ENCODE data around the gene KRT81. TPM values are rescaled to one million over a fixed set of nuclear protein-coding genes. Genes with fewer than 3 reads are reported as not detected.
A peak's percentile ranks its signal among the peaks of the same experiment; 100 is the strongest.
"Not testable (repeated sequence)": the region's sequence is repeated elsewhere in the genome, so short reads cannot be mapped to it uniquely, and the experiment has no call there.

The KRT81 gene
- polyA plus RNA-seq, 1 experiment, result 2.3 TPM

- H3K9me3 ChIP-seq (ENCODE audit: control insufficient read depth, insufficient read depth, low read length), result no peaks in the 10 kb centered on the region; the same call in 1 of the 2 replicates
- CTCF ChIA-PET, result interaction anchor here (1.3 kb wide), 1 partner anchor 13 kb away, joined by 5 read pairs; no protein-coding TSS in a partner anchor
- H3K27me3 ChIP-seq (ENCODE audit: control insufficient read depth, insufficient read depth, low read length), result peaks cover 45% of the 10 kb centered on the region
- H3K4me3 ChIP-seq (ENCODE audit: low read depth, low read length), result no peak overlapping the region
- no peak overlapping the region for H3K27ac ChIP-seq (ENCODE audit: low read depth, low read length)
- TF ChIP-seq, protein P1, sequence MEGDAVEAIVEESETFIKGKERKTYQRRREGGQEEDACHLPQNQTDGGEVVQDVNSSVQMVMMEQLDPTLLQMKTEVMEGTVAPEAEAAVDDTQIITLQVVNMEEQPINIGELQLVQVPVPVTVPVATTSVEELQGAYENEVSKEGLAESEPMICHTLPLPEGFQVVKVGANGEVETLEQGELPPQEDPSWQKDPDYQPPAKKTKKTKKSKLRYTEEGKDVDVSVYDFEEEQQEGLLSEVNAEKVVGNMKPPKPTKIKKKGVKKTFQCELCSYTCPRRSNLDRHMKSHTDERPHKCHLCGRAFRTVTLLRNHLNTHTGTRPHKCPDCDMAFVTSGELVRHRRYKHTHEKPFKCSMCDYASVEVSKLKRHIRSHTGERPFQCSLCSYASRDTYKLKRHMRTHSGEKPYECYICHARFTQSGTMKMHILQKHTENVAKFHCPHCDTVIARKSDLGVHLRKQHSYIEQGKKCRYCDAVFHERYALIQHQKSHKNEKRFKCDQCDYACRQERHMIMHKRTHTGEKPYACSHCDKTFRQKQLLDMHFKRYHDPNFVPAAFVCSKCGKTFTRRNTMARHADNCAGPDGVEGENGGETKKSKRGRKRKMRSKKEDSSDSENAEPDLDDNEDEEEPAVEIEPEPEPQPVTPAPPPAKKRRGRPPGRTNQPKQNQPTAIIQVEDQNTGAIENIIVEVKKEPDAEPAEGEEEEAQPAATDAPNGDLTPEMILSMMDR (IDR thresholded peaks at IDR 0.05; ENCODE audit: low read depth, low read length), result no peak
- POLR2A ChIA-PET, result no interaction called here
- DNase-seq (ENCODE audit: low read depth, low spot score), result no peak
These were observed 38.5 kb downstream of the KRT81 start for GRCh38 chr12:52252728-52253343.

GRCh38 chr12:52252175-52252615, 39.1 kb downstream of the KRT81 start:
- DNase-seq (ENCODE audit: low read depth, low spot score); H3K9me3 ChIP-seq (ENCODE audit: control insufficient read depth, insufficient read depth, low read length); H3K4me3 ChIP-seq (ENCODE audit: low read depth, low read length); POLR2A ChIA-PET; H3K27ac ChIP-seq (ENCODE audit: low read depth, low read length): not testable (repeated sequence)
- TF ChIP-seq, protein P1 (IDR thresholded peaks at IDR 0.05; ENCODE audit: low read depth, low read length), result peak; percentile 16; the same call in 1 of the 2 replicates
- peaks cover 39% of the 10 kb centered on the region for H3K27me3 ChIP-seq (ENCODE audit: control insufficient read depth, insufficient read depth, low read length)
- CTCF ChIA-PET, result interaction anchor here (1.3 to 2.4 kb wide), 2 partner anchors 14 to 27 kb away, joined by 5 to 15 read pairs; no protein-coding TSS in a partner anchor

- H3K27me3 ChIP-seq (ENCODE audit: control insufficient read depth, insufficient read depth, low read length), result peaks cover 34% of the 10 kb centered on the region
- TF ChIP-seq, protein P1 (IDR thresholded peaks at IDR 0.05; ENCODE audit: low read depth, low read length), result no peak
- no peak for DNase-seq (ENCODE audit: low read depth, low spot score)
- no peaks in the 10 kb centered on the region; the same call in 1 of the 2 replicates for H3K9me3 ChIP-seq (ENCODE audit: control insufficient read depth, insufficient read depth, low read length)
- ChIA-PET CTCF (interaction anchor here (0.9 to 2.4 kb wide), 4 partner anchors 14 to 95 kb away, joined by 3 to 15 read pairs (median 4); no protein-coding TSS in a partner anchor), POLR2A (no interaction called here)
- H3K27ac ChIP-seq (ENCODE audit: low read depth, low read length), result no peak overlapping the region
- no peak overlapping the region for H3K4me3 ChIP-seq (ENCODE audit: low read depth, low read length)
These were observed 39.8 kb downstream of the KRT81 start for GRCh38 chr12:52251367-52252051.

GRCh38 chr12:52250048-52250990, 41.0 kb downstream of the KRT81 start:
- Histone ChIP-seq H3K4me3 (ENCODE audit: low read depth, low read length) (no peak overlapping the region), H3K27me3 (ENCODE audit: control insufficient read depth, insufficient read depth, low read length) (peaks cover 23% of the 10 kb centered on the region), H3K9me3 (ENCODE audit: control insufficient read depth, insufficient read depth, low read length) (no peaks in the 10 kb centered on the region; the same call in 1 of the 2 replicates), H3K27ac (ENCODE audit: low read depth, low read length) (no peak overlapping the region)
- no peak for DNase-seq (ENCODE audit: low read depth, low spot score)
- TF ChIP-seq, protein P1 (IDR thresholded peaks at IDR 0.05; ENCODE audit: low read depth, low read length), result no peak
- ChIA-PET POLR2A (no interaction called here), CTCF (interaction anchor here (1.2 to 2.4 kb wide), 2 partner anchors 29 to 94 kb away, joined by 3 to 15 read pairs; no protein-coding TSS in a partner anchor)

All from AG04450 (cell line).